K562 (cell line): ENCODE data around the gene HDGFL1. TPM values are rescaled to one million over a fixed set of nuclear protein-coding genes. Genes with fewer than 3 reads are reported as not detected.

Experiments used
- ATAC-seq: fragments of 200-7000 bp; cut with Tn5 transposase; 3 replicates; pipeline ENCODE4 v1.9.1; 2020; ENCODE audit warnings: moderate library complexity
- BruUV-seq: library from RNA; stranded (reverse); fragments of 400-500 nt; replicated peaks from 2 replicates; lab custom pipeline; 2021; lab: Mats Ljungman, UMichigan
- CTCF ChIA-PET: fragments of 300-600 bp; formaldehyde crosslinking; extraction: SDS; loops from one replicate; lab custom pipeline; 2021; ENCODE audit warnings: low intra/inter-chr PET ratio; lab: Yijun Ruan, JAX
- POLR2A ChIA-PET: fragments of 300-600, 350-650 bp; sonication (Branson Sonifier 250); formaldehyde crosslinking; extraction: SDS; loops from one replicate; lab custom pipeline; 2021; ENCODE audit warnings: antibody characterized with exemption, inconsistent platforms; lab: Yijun Ruan, JAX
- DNase-seq, 4 experiments: peaks; one replicate each; pipeline versions ENCODE4 v3.0.0 to v3.0.0-alpha.2; 2011 to 2018; ENCODE audit warnings: low spot score in 3 of 4, mixed read lengths in 3 of 4; ENCODE audit errors: extremely low read depth in 1 of 4
- FAIRE-seq: peaks from 2 replicates; lab custom pipeline; 2011; peaks lifted over from hg19 to GRCh38; lab: Jason Lieb, UNC
- H2AFZ ChIP-seq: 2 replicates; pipeline ENCODE4 v1.6.0; 2011; ENCODE audit warnings: low read depth, low read length, control low read depth, inconsistent platforms
- H3K27ac ChIP-seq: fragments of 200-600 bp; 3 replicates; pipeline ENCODE4 v1.8.0; 2011; ENCODE audit warnings: low read depth, mild to moderate bottlenecking, control low read depth, inconsistent platforms, low read length, moderate library complexity, mixed read lengths; ENCODE audit errors: extremely low read depth
- H3K27me3 ChIP-seq, 2 experiments: fragments of 300-600 bp in 1 of 2; 2 replicates in 1 of 2; 3 replicates in 1 of 2; pipeline versions ENCODE4 v1.6.0 to v1.8.0; 2011; ENCODE audit warnings: inconsistent platforms in 2 of 2, low read length in 2 of 2, mild to moderate bottlenecking in 1 of 2, mixed read lengths in 1 of 2, moderate library complexity in 1 of 2; ENCODE audit not compliant: control insufficient read depth in 2 of 2, insufficient read depth in 2 of 2
- H3K36me3 ChIP-seq: fragments of 300-600 bp; 3 replicates; pipeline ENCODE4 v1.8.0; 2011; ENCODE audit warnings: mild to moderate bottlenecking, low read length, inconsistent platforms; ENCODE audit not compliant: control insufficient read depth, insufficient read depth
- H3K4me1 ChIP-seq, 2 experiments: fragments of 200-600 bp in 1 of 2; replicated peaks in 1 of 2; 2 replicates in 1 of 2; 3 replicates in 1 of 2; pipeline versions ENCODE4 v1.5.1 to v1.8.0; 2011; ENCODE audit warnings: inconsistent platforms in 2 of 2, low read length in 2 of 2, mild to moderate bottlenecking in 1 of 2, mixed read lengths in 1 of 2, moderate library complexity in 1 of 2; ENCODE audit not compliant: control insufficient read depth in 2 of 2, insufficient read depth in 2 of 2
- H3K4me2 ChIP-seq: 2 replicates; pipeline ENCODE4 v1.6.1; 2011; ENCODE audit warnings: low read length, control low read depth, inconsistent platforms, mixed read lengths; ENCODE audit not compliant: insufficient read depth
- H3K4me3 ChIP-seq: fragments of 200-600 bp; sonication (generic), shearing (Covaris generic); 2 replicates; pipeline ENCODE4 v1.5.1; 2016; ENCODE audit warnings: control low read depth, inconsistent platforms
- H3K79me2 ChIP-seq: fragments of 200-600 bp; 3 replicates; pipeline ENCODE4 v1.8.0; 2011; ENCODE audit warnings: low read length, inconsistent platforms; ENCODE audit not compliant: control insufficient read depth, insufficient read depth
- H3K9ac ChIP-seq, 2 experiments: 2 replicates each; pipeline versions ENCODE4 v1.6.0 to v1.6.1; 2011; ENCODE audit warnings: low read depth in 2 of 2, low read length in 2 of 2, control low read depth in 1 of 2, inconsistent platforms in 1 of 2, mild to moderate bottlenecking in 1 of 2, mixed read lengths in 1 of 2; ENCODE audit not compliant: insufficient read depth in 1 of 2
- H3K9me1 ChIP-seq: one replicate; pipeline ENCODE4 v1.6.0; 2011; ENCODE audit warnings: inconsistent platforms, mild to moderate bottlenecking, low read length, moderate library complexity; ENCODE audit not compliant: control insufficient read depth, insufficient read depth
- H3K9me3 ChIP-seq: replicated peaks from 2 replicates; pipeline ENCODE4 v1.5.1; 2011; ENCODE audit warnings: low read depth, low read length, inconsistent platforms; ENCODE audit not compliant: control insufficient read depth, insufficient read depth
- H4K20me1 ChIP-seq: replicated peaks from 2 replicates; pipeline ENCODE4 v1.6.1; 2011; ENCODE audit warnings: low read length, inconsistent platforms, mixed read lengths; ENCODE audit not compliant: control insufficient read depth, insufficient read depth
- ATF2 ChIP-seq: sonication (generic); formaldehyde crosslinking; IDR thresholded peaks from 2 replicates; pipeline ENCODE4 v1.8.1; 2022; ENCODE audit warnings: missing genetic modification reagents
- E2F8 ChIP-seq: fragments of 450-650 bp; IDR thresholded peaks from 2 replicates; pipeline ENCODE4 v1.7.1; 2018; ENCODE audit warnings: mild to moderate bottlenecking, low read depth; ENCODE audit not compliant: partially characterized antibody
- HNRNPLL ChIP-seq: fragments of 200-400 bp; formaldehyde crosslinking; IDR thresholded peaks from 2 replicates; pipeline ENCODE4 v1.6.1; 2017; ENCODE audit warnings: low read length, low read depth, mild to moderate bottlenecking; ENCODE audit not compliant: poor library complexity, severe bottlenecking
- RERE ChIP-seq: sonication (generic); formaldehyde crosslinking; IDR thresholded peaks from 2 replicates; pipeline ENCODE4 v1.8.0; 2023; ENCODE audit warnings: missing genetic modification reagents, mild to moderate bottlenecking, borderline replicate concordance
- SREBF1 ChIP-seq: fragments of 150-350 bp; IDR thresholded peaks from 2 replicates; pipeline ENCODE4 v1.6.1; 2014; ENCODE audit warnings: antibody characterized with exemption, low read depth, low read length, borderline replicate concordance
- TARDBP ChIP-seq: fragments of 450-650 bp; IDR thresholded peaks from 2 replicates; pipeline ENCODE4 v1.6.1; 2016
- TSHZ1 ChIP-seq: fragments of 250-450 bp; sonication (Bioruptor Pico); IDR thresholded peaks from 2 replicates; pipeline ENCODE4 v1.4.0; 2020; ENCODE audit warnings: mild to moderate bottlenecking, moderate library complexity
- ZNF354B ChIP-seq: fragments of 250-450 bp; sonication (Bioruptor Pico); IDR thresholded peaks from 2 replicates; pipeline ENCODE4 v1.4.0; 2020
- ZNF583 ChIP-seq: fragments of 250-450 bp; sonication (Bioruptor Pico); IDR thresholded peaks from 2 replicates; pipeline ENCODE4 v1.4.0; 2020
- WGBS: fragments of 100-300 bp; shearing (Covaris generic); methylation state at CpG from one replicate; pipeline ENCODE4 v1.1.6; 2016; ENCODE audit warnings: low coverage, mixed read lengths; ENCODE audit not compliant: insufficient coverage; ENCODE audit errors: missing lambda C conversion rate; 5-methylcytosine and 5-hydroxymethylcytosine counted together
- in situ Hi-C: fragments of 300-500 bp; cut with MboI; formaldehyde crosslinking; loops from 4 replicates; pipeline ENCODE4 v1.15.0; 2018; ENCODE audit warnings: inconsistent platforms, mixed read lengths
- intact Hi-C: fragments of 100-400 bp; cut with micrococcal nuclease; formaldehyde crosslinking; loops from 2 replicates; pipeline ENCODE4 v1.14.2; 2022
- polyA plus RNA-seq, 8 experiments: library from polyadenylated mRNA; depleted of rRNA in 4 of 8; stranded (reverse) in 5 of 8; unstranded in 3 of 8; fragments of >200 nt; fragmentation: Nextera tagmentation in 2 of 8; fragmentation: Illumina TruSeq in 1 of 8; extraction: Ambion mirVana in 2 of 8; extraction: Trizol in 1 of 8; gene quantifications; 2 replicates each; pipeline versions ENCODE4 v1.2.1 to v1.2.3, GENCODE V29; 2011 to 2014; ENCODE audit warnings: inconsistent platforms in 1 of 8, missing spikeins in 1 of 8
- total RNA-seq, 7 experiments: library from RNA; depleted of rRNA in 6 of 7; stranded (reverse); fragments of >200 nt in 6 of 7; fragmentation: Illumina TruSeq in 2 of 7; extraction: Trizol in 2 of 7; gene quantifications; 2 replicates each; pipeline versions ENCODE4 v1.2.1 to v1.2.3, GENCODE V29; 2011 to 2021; ENCODE audit warnings: low replicate concordance in 1 of 7

Gene HDGFL1
- total and polyA plus RNA-seq, 9 of the 15 experiments (the other 6 are each of a cell fraction or from before 2014, with no cell fraction given), result 0.04 to 0.64 (median 0.28) TPM

GRCh38 chr6:22580337-22580736 is 11.0 kb downstream of the HDGFL1 start:
- Histone ChIP-seq H3K4me3 (no peak overlapping the region), H3K9ac (no peak overlapping the region), H3K4me1 (no peaks in the 10 kb centered on the region), H3K36me3 (no peaks in the 10 kb centered on the region), H3K27ac (no peak overlapping the region), H3K79me2 (no peaks in the 10 kb centered on the region), H3K4me2 (no peak overlapping the region), H2AFZ (no peak overlapping the region), H4K20me1 (no peaks in the 10 kb centered on the region), H3K27me3 (no peaks in the 10 kb centered on the region), H3K9me1 (no peaks in the 10 kb centered on the region), H3K9me3 (no peaks in the 10 kb centered on the region)
- FAIRE-seq, result no peak
- POLR2A ChIA-PET, result interaction anchor here (0.6 kb wide), 1 partner anchor 109 kb away, joined by 3 read pairs; no protein-coding TSS in a partner anchor
- WGBS, result 7% methylated on average over 5 of the region's 5 CpGs
- CTCF ChIA-PET, result no interaction called here
- intact Hi-C loops (no loop called here), in situ Hi-C loops (no loop called here)
- DNase-seq, result no peak
- no TSS peak for BruUV-seq
- no peak for ATAC-seq
- TF ChIP-seq ZNF583 (CRISPR knock-in tag) (no peak), E2F8 (no peak), SREBF1 (no peak), ZNF354B (CRISPR knock-in tag) (no peak), RERE (CRISPR knock-in tag) (no peak), ATF2 (no peak), HNRNPLL (no peak), TSHZ1 (CRISPR knock-in tag) (no peak), TARDBP (no peak)
